Measurements from ENCODE around the gene ARFGAP1. TPM values are rescaled to one million over a fixed set of nuclear protein-coding genes. Genes with fewer than 3 reads are reported as not detected.

Gene ARFGAP1
- total and polyA plus RNA-seq, 2 of the 4 experiments (the other 2 are of a cell fraction): 59.1 to 194 TPM

GRCh38 chr20:63326314-63327230 lies 54.0 kb downstream of the ARFGAP1 start (continued):
- no peak for TF ChIP-seq BHLHE40 (IDR thresholded peaks at IDR 0.05; ENCODE audit: low read depth, low read length)

- Histone ChIP-seq H3K9ac (ENCODE audit: low read depth, low read length) (no peak overlapping the region), H4K20me1 (ENCODE audit: insufficient read depth, low read length) (no peaks in the 10 kb centered on the region), H4K5ac (ENCODE audit: low read depth, low read length) (no peak overlapping the region), H3K27ac (ENCODE audit: insufficient read depth, low read length) (no peak overlapping the region), H3K79me1 (ENCODE audit: low read depth in 1 of 2, low read length in 2 of 2) (no peaks in the 10 kb centered on the region), H3K4me3 (ENCODE audit: insufficient read depth, low read depth, low read length) (no peak overlapping the region), H2BK20ac (ENCODE audit: low read depth, low read length) (no peak overlapping the region), H3K4me1 (ENCODE audit: control insufficient read depth, insufficient read depth, low read length) (no peaks in the 10 kb centered on the region), H4K8ac (ENCODE audit: low read depth in 2 of 2, low read length in 2 of 2) (no peak overlapping the region), H2AK9ac (replicated peaks; ENCODE audit: low read depth, low read length, poor library complexity) (peak overlapping the region; percentile 42), H2BK15ac (ENCODE audit: low read depth, low read length) (no peak overlapping the region), H2BK5ac (ENCODE audit: low read depth, low read length, poor library complexity, severe bottlenecking) (no peak overlapping the region), H3K14ac (replicated peaks; ENCODE audit: low read depth, low read length) (no peak overlapping the region), H3K4me2 (ENCODE audit: low read depth, low read length) (no peak overlapping the region), H3K9me3 (ENCODE audit: control insufficient read depth, insufficient read depth, low read length) (peaks cover 6% of the 10 kb centered on the region), H2BK120ac (ENCODE audit: low read depth, low read length) (no peak overlapping the region), H3K4ac (ENCODE audit: low read depth, low read length) (no peak overlapping the region), H2AFZ (replicated peaks; ENCODE audit: low read length, poor library complexity) (no peak overlapping the region), H3K36me3 (ENCODE audit: control insufficient read depth, insufficient read depth, low read length) (no peaks in the 10 kb centered on the region), H3K56ac (ENCODE audit: extremely low read depth, insufficient read depth, low read length) (no peak overlapping the region), H3K27me3 (ENCODE audit: control insufficient read depth, insufficient read depth, low read length) (peaks cover 27% of the 10 kb centered on the region), H3K18ac (ENCODE audit: low read depth, low read length) (no peak overlapping the region), H4K91ac (ENCODE audit: insufficient read depth, low read depth, low read length) (no peak overlapping the region), H2AK5ac (ENCODE audit: low read depth, low read length) (no peak overlapping the region), H3K23ac (ENCODE audit: low read depth, low read length) (no peak overlapping the region), H3K9me1 (ENCODE audit: insufficient read depth, low read length) (no peaks in the 10 kb centered on the region)
- BruUV-seq (replicated peaks): no TSS peak
- intact Hi-C loops (cut with micrococcal nuclease): no loop called here
- DNase-seq (no peak), ATAC-seq (ENCODE audit: low read depth) (no peak)
- in situ Hi-C loops (cut with MboI; ENCODE audit: low sequenced_read_pairs): no loop called here
- WGBS, 2 experiments (ENCODE audit: extremely low coverage in 2 of 2, insufficient read length in 1 of 2): no CpG with 5 or more reads among the region's 8 CpGs
- ChIA-PET CTCF (no interaction called here), POLR2A (ENCODE audit: unreplicated experiment) (no interaction called here)
- no peak for TF ChIP-seq NFE2L2 (IDR thresholded peaks at IDR 0.05; ENCODE audit: low read depth, low read length)
- no peak for TF ChIP-seq MXI1 (IDR thresholded peaks at IDR 0.05; ENCODE audit: borderline replicate concordance, low read depth, low read length)
- no peak for TF ChIP-seq CEBPB (IDR thresholded peaks at IDR 0.05; ENCODE audit: low read depth, low read length)
- no peak for TF ChIP-seq RCOR1 (IDR thresholded peaks at IDR 0.05; ENCODE audit: insufficient replicate concordance, low read length)
- no peak for TF ChIP-seq MAFK (IDR thresholded peaks at IDR 0.05; ENCODE audit: low read depth, low read length)
- no peak for TF ChIP-seq BHLHE40 (IDR thresholded peaks at IDR 0.05; ENCODE audit: low read depth, low read length)
- no peak for TF ChIP-seq FOS (IDR thresholded peaks at IDR 0.05; ENCODE audit: low read depth, low read length)
- no peak for TF ChIP-seq CTCF (conservative IDR thresholded peaks at IDR 0.05; ENCODE audit: low read depth, low read length)
- no peak for TF ChIP-seq SMC3 (IDR thresholded peaks at IDR 0.05; ENCODE audit: low read depth, low read length)
- no peak for TF ChIP-seq USF2 (IDR thresholded peaks at IDR 0.05; ENCODE audit: low read depth, low read length)
- dilution Hi-C loops (cut with HindIII; ENCODE audit: low sequenced_read_pairs, unreplicated experiment): no loop called here
Observed at GRCh38 chr20:63327231-63327745, 54.7 kb downstream of the ARFGAP1 start.
